ENCODE results near the gene ADNP.

ADNP gene

DNA sequence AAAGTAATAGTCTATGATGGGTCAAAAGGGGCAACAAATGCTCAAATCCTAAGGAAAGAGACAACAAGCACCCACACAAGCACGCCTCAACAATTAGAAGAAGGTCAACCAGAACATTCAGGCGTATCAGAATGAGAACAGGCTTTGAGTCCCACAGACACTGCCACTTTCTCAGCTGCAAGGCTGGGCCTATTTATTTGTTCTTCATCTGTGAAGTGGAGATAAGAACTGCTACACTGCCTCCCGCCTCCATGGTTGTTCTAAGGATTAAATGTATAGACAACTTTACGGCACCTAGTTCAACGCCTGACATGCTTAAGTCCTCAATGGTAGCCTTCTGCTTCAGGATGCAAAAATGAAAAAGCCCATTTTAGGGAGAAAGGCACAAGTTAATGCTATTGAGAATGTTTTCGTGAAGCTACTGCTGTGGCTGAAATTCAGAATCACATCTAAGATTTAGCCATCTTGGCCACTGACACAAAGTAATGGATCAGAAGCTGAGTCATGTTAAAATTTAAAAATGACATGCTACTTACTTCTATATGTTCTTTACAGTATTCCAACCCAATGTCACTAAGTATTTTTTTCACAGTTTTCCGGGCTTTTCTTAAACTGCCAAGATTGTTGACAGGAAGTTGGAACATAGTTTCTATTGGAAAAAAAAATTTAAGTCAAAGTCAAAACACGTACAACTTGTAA lies 27.7 kb downstream of the ADNP start:
- no peak overlapping the region for H3K27ac Mint-ChIP-seq
- peaks cover 57% of the 10 kb centered on the region for H3K36me3 Mint-ChIP-seq (ENCODE audit: low read depth)
- no peaks in the 10 kb centered on the region for H3K27me3 Mint-ChIP-seq (ENCODE audit: low read depth)
- H3K4me1 Mint-ChIP-seq: no peaks in the 10 kb centered on the region
- TF ChIP-seq, protein P1, sequence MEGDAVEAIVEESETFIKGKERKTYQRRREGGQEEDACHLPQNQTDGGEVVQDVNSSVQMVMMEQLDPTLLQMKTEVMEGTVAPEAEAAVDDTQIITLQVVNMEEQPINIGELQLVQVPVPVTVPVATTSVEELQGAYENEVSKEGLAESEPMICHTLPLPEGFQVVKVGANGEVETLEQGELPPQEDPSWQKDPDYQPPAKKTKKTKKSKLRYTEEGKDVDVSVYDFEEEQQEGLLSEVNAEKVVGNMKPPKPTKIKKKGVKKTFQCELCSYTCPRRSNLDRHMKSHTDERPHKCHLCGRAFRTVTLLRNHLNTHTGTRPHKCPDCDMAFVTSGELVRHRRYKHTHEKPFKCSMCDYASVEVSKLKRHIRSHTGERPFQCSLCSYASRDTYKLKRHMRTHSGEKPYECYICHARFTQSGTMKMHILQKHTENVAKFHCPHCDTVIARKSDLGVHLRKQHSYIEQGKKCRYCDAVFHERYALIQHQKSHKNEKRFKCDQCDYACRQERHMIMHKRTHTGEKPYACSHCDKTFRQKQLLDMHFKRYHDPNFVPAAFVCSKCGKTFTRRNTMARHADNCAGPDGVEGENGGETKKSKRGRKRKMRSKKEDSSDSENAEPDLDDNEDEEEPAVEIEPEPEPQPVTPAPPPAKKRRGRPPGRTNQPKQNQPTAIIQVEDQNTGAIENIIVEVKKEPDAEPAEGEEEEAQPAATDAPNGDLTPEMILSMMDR (IDR thresholded peaks at IDR 0.05; ENCODE audit: unreplicated experiment in 3 of 3): no peak
- no peaks in the 10 kb centered on the region for H3K9me3 Mint-ChIP-seq
- no peak overlapping the region for H3K4me3 Mint-ChIP-seq

DNA sequence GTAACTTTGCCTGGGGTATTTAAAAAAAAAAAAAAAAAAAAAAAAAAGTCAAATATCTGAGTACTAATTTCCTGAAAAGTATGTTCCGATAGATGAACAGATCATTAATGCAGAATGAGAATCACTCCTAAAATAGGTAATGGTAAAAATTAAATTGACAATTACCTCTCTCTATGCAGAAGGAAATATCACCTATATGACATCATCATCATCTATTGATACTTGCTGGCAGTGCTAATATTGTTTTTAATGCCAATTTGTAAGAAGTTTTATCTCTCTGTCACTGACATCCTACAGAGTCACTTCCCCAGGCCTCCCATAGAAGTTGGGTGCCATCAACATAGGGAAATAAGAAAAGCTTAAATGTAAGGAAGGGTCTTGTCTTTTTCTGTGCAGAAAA lies 29.9 kb downstream of the ADNP start:
- no peak overlapping the region for H3K4me3 Mint-ChIP-seq
- H3K27ac Mint-ChIP-seq: peak overlapping the region in 1 of 3 experiments; percentile 25
- TF ChIP-seq, protein P1 (IDR thresholded peaks at IDR 0.05; ENCODE audit: unreplicated experiment in 3 of 3): no peak
- H3K36me3 Mint-ChIP-seq (ENCODE audit: low read depth): peaks cover 63% of the 10 kb centered on the region
- H3K9me3 Mint-ChIP-seq: no peaks in the 10 kb centered on the region
- H3K27me3 Mint-ChIP-seq (ENCODE audit: low read depth): no peaks in the 10 kb centered on the region
- no peaks in the 10 kb centered on the region for H3K4me1 Mint-ChIP-seq

DNA sequence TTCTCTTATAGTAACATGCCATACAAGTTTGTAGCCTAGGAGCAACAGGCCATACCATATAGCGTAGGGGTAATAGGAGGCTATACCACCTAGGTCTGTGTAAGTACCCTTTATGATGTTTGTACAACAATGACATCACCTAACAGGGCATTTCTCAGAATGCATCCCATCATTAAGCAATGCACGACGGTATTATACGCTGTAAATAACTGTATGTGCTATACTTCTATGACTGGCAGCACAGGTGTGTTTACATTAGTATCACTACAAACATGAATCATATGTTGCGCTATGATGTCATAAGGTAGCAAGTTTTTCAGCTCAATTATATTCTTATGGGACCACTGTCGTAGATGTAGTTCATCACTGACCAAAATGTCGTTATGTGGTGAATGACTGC lies 31.0 kb downstream of the ADNP start:
- Mint-ChIP-seq H3K27me3 (ENCODE audit: low read depth) (no peaks in the 10 kb centered on the region), H3K4me3 (no peak overlapping the region), H3K36me3 (ENCODE audit: low read depth) (peaks cover 66% of the 10 kb centered on the region), H3K4me1 (no peaks in the 10 kb centered on the region), H3K9me3 (no peaks in the 10 kb centered on the region), H3K27ac (no peak overlapping the region)
- TF ChIP-seq, protein P1 (IDR thresholded peaks at IDR 0.05; ENCODE audit: unreplicated experiment in 3 of 3): no peak

DNA sequence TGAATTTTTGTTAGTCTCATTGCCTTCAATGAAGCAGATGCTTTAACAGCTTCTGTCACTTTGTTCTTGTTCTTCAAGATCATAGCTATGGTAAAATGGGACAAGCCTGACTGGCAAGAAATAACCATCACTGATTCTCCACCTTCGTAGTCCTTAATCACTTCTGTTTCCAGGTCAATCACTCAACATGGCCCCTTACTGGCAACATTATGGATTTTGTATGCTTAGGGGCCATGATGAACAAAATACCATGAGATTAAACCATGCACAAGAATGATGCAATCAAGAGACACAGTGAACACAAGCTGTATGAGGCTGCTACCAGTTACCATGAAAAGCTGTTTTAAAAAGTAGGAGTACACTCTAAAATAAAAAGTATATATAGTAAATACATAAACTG lies 32.8 kb downstream of the ADNP start:
- no peaks in the 10 kb centered on the region for H3K4me1 Mint-ChIP-seq
- no peak overlapping the region for H3K4me3 Mint-ChIP-seq

DNA sequence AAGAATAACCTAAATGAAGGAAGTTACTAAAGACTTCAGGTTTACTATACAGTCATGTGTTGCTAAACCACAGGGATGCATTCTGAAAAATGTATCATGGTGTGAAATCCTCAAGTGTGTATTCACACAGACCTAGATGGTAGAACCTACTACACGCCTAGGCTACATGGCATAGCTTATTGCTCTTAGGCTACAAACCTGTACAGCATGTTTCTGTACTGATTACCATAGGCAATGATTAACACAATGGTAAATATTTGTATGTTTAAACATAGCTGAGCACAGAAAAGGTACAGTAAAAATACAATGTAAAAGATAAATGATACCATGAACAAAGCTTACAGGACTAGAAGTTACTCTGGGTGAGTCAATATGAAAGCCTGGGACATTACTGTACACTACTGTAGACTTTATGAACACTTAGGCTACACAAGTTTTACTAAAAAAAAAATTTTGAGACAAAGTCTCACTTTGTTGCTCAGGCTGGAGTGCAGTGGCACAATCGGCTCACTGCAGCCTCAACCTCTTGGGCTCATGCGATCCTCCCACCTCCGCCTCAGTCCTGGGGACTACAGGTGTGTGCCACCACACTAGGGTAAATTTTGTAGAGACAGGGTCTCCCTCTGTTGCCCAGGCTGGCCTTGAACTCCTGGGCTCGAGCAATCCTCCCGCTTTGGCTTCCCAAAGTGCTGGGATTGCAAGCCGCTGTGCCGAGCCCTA lies 36.0 kb downstream of the ADNP start:
- no peaks in the 10 kb centered on the region for H3K4me1 Mint-ChIP-seq
- H3K4me3 Mint-ChIP-seq: no peak overlapping the region
- H3K9me3 Mint-ChIP-seq: no peaks in the 10 kb centered on the region
- TF ChIP-seq, protein P1 (IDR thresholded peaks at IDR 0.05; ENCODE audit: unreplicated experiment in 3 of 3): no peak
- H3K36me3 Mint-ChIP-seq (ENCODE audit: low read depth): peaks cover 86% of the 10 kb centered on the region
- H3K27me3 Mint-ChIP-seq (ENCODE audit: low read depth): no peaks in the 10 kb centered on the region
- no peak overlapping the region for H3K27ac Mint-ChIP-seq

More for the DNA sequence above, 32.8 kb downstream of the ADNP start:
- H3K27me3 Mint-ChIP-seq (ENCODE audit: low read depth): no peaks in the 10 kb centered on the region
- TF ChIP-seq, protein P1 (IDR thresholded peaks at IDR 0.05; ENCODE audit: unreplicated experiment in 3 of 3): no peak
- H3K27ac Mint-ChIP-seq: no peak overlapping the region
- H3K36me3 Mint-ChIP-seq (ENCODE audit: low read depth): peaks cover 82% of the 10 kb centered on the region
- H3K9me3 Mint-ChIP-seq: no peaks in the 10 kb centered on the region
